HEK293T (cell line): Measurements from ENCODE around the gene RRAS.

Experiments
- ELF4 ChIP-seq: fragments of 450-650 bp; IDR thresholded peaks from 2 replicates; pipeline ENCODE4 v1.6.1; 2017; ENCODE audit warnings: antibody characterized with exemption
- FOXK2 ChIP-seq: fragments of 450-650 bp; IDR thresholded peaks from 2 replicates; pipeline ENCODE4 v1.6.1; 2016; ENCODE audit warnings: mild to moderate bottlenecking
- FOXM1 ChIP-seq: fragments of 450-650 bp; IDR thresholded peaks from 2 replicates; pipeline ENCODE4 v1.6.1; 2017; ENCODE audit warnings: mild to moderate bottlenecking, borderline replicate concordance
- LEF1 ChIP-seq: fragments of 450-650 bp; IDR thresholded peaks from 2 replicates; pipeline ENCODE4 v1.6.1; 2017; ENCODE audit warnings: mild to moderate bottlenecking, borderline replicate concordance
- SP1 ChIP-seq: fragments of 450-650 bp; IDR thresholded peaks from 2 replicates; pipeline ENCODE4 v1.6.1; 2017
- SUZ12 ChIP-seq: fragments of 450-650 bp; IDR thresholded peaks from 2 replicates; pipeline ENCODE4 v1.6.1; 2016; ENCODE audit warnings: mild to moderate bottlenecking
- TARDBP ChIP-seq: fragments of 450-650 bp; IDR thresholded peaks from 2 replicates; pipeline ENCODE4 v1.6.1; 2016
- TF ChIP-seq, protein P1 (sequence below): fragments of 450-650 bp; IDR thresholded peaks from 2 replicates; pipeline ENCODE4 v1.6.1; 2016

- TF ChIP-seq LEF1 (no peak), SUZ12 (no peak), ELF4 (no peak), FOXK2 (no peak), SP1 (no peak), FOXM1 (no peak), TARDBP (no peak)
- TF ChIP-seq, protein P1, sequence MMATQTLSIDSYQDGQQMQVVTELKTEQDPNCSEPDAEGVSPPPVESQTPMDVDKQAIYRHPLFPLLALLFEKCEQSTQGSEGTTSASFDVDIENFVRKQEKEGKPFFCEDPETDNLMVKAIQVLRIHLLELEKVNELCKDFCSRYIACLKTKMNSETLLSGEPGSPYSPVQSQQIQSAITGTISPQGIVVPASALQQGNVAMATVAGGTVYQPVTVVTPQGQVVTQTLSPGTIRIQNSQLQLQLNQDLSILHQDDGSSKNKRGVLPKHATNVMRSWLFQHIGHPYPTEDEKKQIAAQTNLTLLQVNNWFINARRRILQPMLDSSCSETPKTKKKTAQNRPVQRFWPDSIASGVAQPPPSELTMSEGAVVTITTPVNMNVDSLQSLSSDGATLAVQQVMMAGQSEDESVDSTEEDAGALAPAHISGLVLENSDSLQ = no peak
These were observed 44.5 kb upstream of the RRAS start for GRCh38 chr19:49684251-49684982.
